WTC11 (cell line): ENCODE results near the gene EHMT1. TPM values are rescaled to one million over a fixed set of nuclear protein-coding genes. Genes with fewer than 3 reads are reported as not detected.
A peak's percentile ranks its signal among the peaks of the same experiment; 100 is the strongest.

Experiments used
- ATAC-seq: fragments of 200-7000 bp; cut with Tn5 transposase; 2 replicates; pipeline ENCODE4 v1.10.0; 2021; ENCODE audit warnings: mild to moderate bottlenecking, moderate library complexity
- CTCF ChIA-PET: fragments of 300-600 bp; sonication (Branson Sonifier 250); formaldehyde crosslinking; loops from one replicate; lab custom pipeline; 2021; ENCODE audit warnings: antibody characterized with exemption; lab: Charles Lee
- POLR2A ChIA-PET: fragments of 350-600 bp; sonication (Branson Sonifier 250); formaldehyde crosslinking; loops from one replicate; lab custom pipeline; 2021; ENCODE audit warnings: antibody characterized with exemption; lab: Charles Lee
- DNase-seq: peaks from one replicate; pipeline ENCODE4 v3.0.0; 2021; ENCODE audit warnings: low spot score
- H3K27ac Mint-ChIP-seq: 2 replicates; pipeline ENCODE4 v1.8.0; 2021; ENCODE audit warnings: mixed read lengths
- H3K27me3 Mint-ChIP-seq: 2 replicates; pipeline ENCODE4 v1.8.0; 2021; ENCODE audit warnings: low read depth, mild to moderate bottlenecking, moderate library complexity, mixed read lengths
- H3K36me3 Mint-ChIP-seq: 2 replicates; pipeline ENCODE4 v1.8.0; 2021; ENCODE audit warnings: mixed read lengths
- H3K4me1 Mint-ChIP-seq: 2 replicates; pipeline ENCODE4 v1.8.0; 2022; ENCODE audit warnings: mixed read lengths
- H3K4me3 Mint-ChIP-seq: 2 replicates; pipeline ENCODE4 v1.8.0; 2021; ENCODE audit warnings: mild to moderate bottlenecking, moderate library complexity, mixed read lengths
- H3K9me3 Mint-ChIP-seq: 2 replicates; pipeline ENCODE4 v1.8.0; 2021; ENCODE audit warnings: mixed read lengths
- ATF1 ChIP-seq: sonication (generic); formaldehyde crosslinking; IDR thresholded peaks from 2 replicates; pipeline ENCODE4 v1.8.1; 2023; ENCODE audit warnings: mild to moderate bottlenecking, moderate library complexity, missing genetic modification reagents
- ATF6 ChIP-seq: sonication (generic); formaldehyde crosslinking; IDR thresholded peaks from 2 replicates; pipeline ENCODE4 v1.8.1; 2023; ENCODE audit warnings: mild to moderate bottlenecking, missing genetic modification reagents
- CBFB ChIP-seq: sonication (generic); formaldehyde crosslinking; IDR thresholded peaks from 2 replicates; pipeline ENCODE4 v1.8.1; 2022; ENCODE audit warnings: mild to moderate bottlenecking, low read depth, missing genetic modification reagents
- CREB1 ChIP-seq: sonication (generic); formaldehyde crosslinking; IDR thresholded peaks from 2 replicates; pipeline ENCODE4 v1.8.0; 2023; ENCODE audit warnings: mild to moderate bottlenecking, missing genetic modification reagents
- CREM ChIP-seq: sonication (generic); formaldehyde crosslinking; IDR thresholded peaks from 2 replicates; pipeline ENCODE4 v1.8.1; 2022; ENCODE audit warnings: mild to moderate bottlenecking, missing genetic modification reagents, moderate library complexity
- E2F4 ChIP-seq: sonication (generic); formaldehyde crosslinking; IDR thresholded peaks from 2 replicates; pipeline ENCODE4 v1.8.1; 2022; ENCODE audit warnings: low read depth, mild to moderate bottlenecking, moderate library complexity, missing genetic modification reagents, borderline replicate concordance
- ELF4 ChIP-seq: sonication (generic); formaldehyde crosslinking; IDR thresholded peaks from 2 replicates; pipeline ENCODE4 v1.8.1; 2022; ENCODE audit warnings: low read depth, mild to moderate bottlenecking, moderate library complexity, missing genetic modification reagents
- FOXK1 ChIP-seq: sonication (generic); formaldehyde crosslinking; IDR thresholded peaks from 2 replicates; pipeline ENCODE4 v1.8.0; 2022; ENCODE audit warnings: mild to moderate bottlenecking, moderate library complexity, missing genetic modification reagents
- FOXP4 ChIP-seq: sonication (generic); formaldehyde crosslinking; IDR thresholded peaks from 2 replicates; pipeline ENCODE4 v1.8.0; 2022; ENCODE audit warnings: mild to moderate bottlenecking, missing genetic modification reagents
- HMGA2 ChIP-seq: fragments of 250-450 bp; sonication (Bioruptor Pico); IDR thresholded peaks from 2 replicates; pipeline ENCODE4 v1.4.0; 2021; ENCODE audit warnings: mild to moderate bottlenecking, moderate library complexity
- MAX ChIP-seq: sonication (generic); formaldehyde crosslinking; IDR thresholded peaks from 2 replicates; pipeline ENCODE4 v1.8.0; 2022; ENCODE audit warnings: mild to moderate bottlenecking, missing genetic modification reagents
- NR1H2 ChIP-seq: sonication (generic); formaldehyde crosslinking; IDR thresholded peaks from 2 replicates; pipeline ENCODE4 v1.9.0; 2021; ENCODE audit warnings: mild to moderate bottlenecking, moderate library complexity, missing genetic modification reagents
- SMAD3 ChIP-seq: sonication (generic); formaldehyde crosslinking; IDR thresholded peaks from 2 replicates; pipeline ENCODE4 v1.8.0; 2022; ENCODE audit warnings: missing genetic modification reagents, mild to moderate bottlenecking, borderline replicate concordance
- STAT6 ChIP-seq: sonication (generic); formaldehyde crosslinking; conservative IDR thresholded peaks from 2 replicates; pipeline ENCODE4 v1.8.1; 2023; ENCODE audit warnings: mild to moderate bottlenecking, low read depth, missing genetic modification reagents, moderate library complexity
- TP53 ChIP-seq: sonication (generic); formaldehyde crosslinking; IDR thresholded peaks from 2 replicates; pipeline ENCODE4 v1.8.1; 2023; ENCODE audit warnings: mild to moderate bottlenecking, missing genetic modification reagents
- USF1 ChIP-seq: sonication (generic); formaldehyde crosslinking; IDR thresholded peaks from 2 replicates; pipeline ENCODE4 v1.8.0; 2022; ENCODE audit warnings: mild to moderate bottlenecking, missing genetic modification reagents
- ZNF121 ChIP-seq: sonication (generic); formaldehyde crosslinking; IDR thresholded peaks from 2 replicates; pipeline ENCODE4 v1.8.0; 2023; ENCODE audit warnings: missing genetic modification reagents
- ZNF281 ChIP-seq: sonication (generic); formaldehyde crosslinking; IDR thresholded peaks from 2 replicates; pipeline ENCODE4 v1.8.0; 2023; ENCODE audit warnings: mild to moderate bottlenecking, missing genetic modification reagents
- ZNF317 ChIP-seq: sonication (generic); formaldehyde crosslinking; IDR thresholded peaks from 2 replicates; pipeline ENCODE4 v1.8.1; 2023; ENCODE audit warnings: low read depth, mild to moderate bottlenecking, moderate library complexity, missing genetic modification reagents, borderline replicate concordance
- ZNF416 ChIP-seq: fragments of 250-450 bp; sonication (Bioruptor Pico); IDR thresholded peaks from 2 replicates; pipeline ENCODE4 v1.9.0; 2021; ENCODE audit warnings: mild to moderate bottlenecking, inconsistent platforms
- ZNF512 ChIP-seq: sonication (generic); formaldehyde crosslinking; IDR thresholded peaks from 2 replicates; pipeline ENCODE4 v1.8.1; 2022; ENCODE audit warnings: missing genetic modification reagents, borderline replicate concordance
- total RNA-seq: library from RNA; stranded (reverse); gene quantifications from 3 replicates; pipeline ENCODE4 v1.2.3, GENCODE V29; 2021

The EHMT1 gene
- total RNA-seq, 1 experiment from 2014 or later, result 170 TPM

GRCh38 chr9:137710704-137711103, 91.9 kb downstream of the EHMT1 start:
- no peak for ATAC-seq
- Mint-ChIP-seq H3K36me3 (peaks cover 35% of the 10 kb centered on the region), H3K4me3 (no peak overlapping the region), H3K9me3 (peaks cover 8% of the 10 kb centered on the region), H3K27ac (peak overlapping the region; percentile 63; the same call in 1 of the 2 replicates), H3K4me1 (peaks cover 40% of the 10 kb centered on the region), H3K27me3 (no peaks in the 10 kb centered on the region)
- POLR2A ChIA-PET, result no interaction called here
- TF ChIP-seq ZNF317 (CRISPR knock-in tag), result no peak
- no peak for TF ChIP-seq USF1
- TF ChIP-seq NR1H2 (CRISPR knock-in tag), result no peak
- no peak for TF ChIP-seq CBFB
- TF ChIP-seq CREM, result no peak
- TF ChIP-seq MAX (CRISPR knock-in tag), result no peak
- no peak for TF ChIP-seq FOXK1 (CRISPR knock-in tag)
- no peak for TF ChIP-seq E2F4 (CRISPR knock-in tag)
- no peak for TF ChIP-seq ATF6 (CRISPR knock-in tag)
- TF ChIP-seq HMGA2, result no peak
- CTCF ChIA-PET, result interaction anchor here (1.4 kb wide), 1 partner anchor 30 kb away, joined by 3 read pairs; no protein-coding TSS in a partner anchor
- DNase-seq, result no peak

GRCh38 chr9:137711678-137712105, 92.9 kb downstream of the EHMT1 start:
- DNase-seq (no peak), ATAC-seq (peak; percentile 44)
- H3K4me1 Mint-ChIP-seq, result peaks cover 36% of the 10 kb centered on the region
- H3K9me3 Mint-ChIP-seq, result peaks cover 11% of the 10 kb centered on the region
- no peak overlapping the region; the same call in 1 of the 2 replicates for H3K27ac Mint-ChIP-seq
- H3K27me3 Mint-ChIP-seq, result no peaks in the 10 kb centered on the region
- ChIA-PET CTCF (interaction anchor here (1.1 to 1.4 kb wide), 2 partner anchors 29 to 30 kb away, joined by 3 to 4 read pairs; no protein-coding TSS in a partner anchor), POLR2A (no interaction called here)
- peaks cover 40% of the 10 kb centered on the region for H3K36me3 Mint-ChIP-seq
- no peak overlapping the region for H3K4me3 Mint-ChIP-seq
- TF ChIP-seq ZNF121 (CRISPR knock-in tag) (no peak), ELF4 (CRISPR knock-in tag) (no peak), FOXP4 (no peak), ZNF416 (CRISPR knock-in tag) (no peak), SMAD3 (no peak), STAT6 (no peak), ZNF512 (no peak), ATF1 (CRISPR knock-in tag) (no peak), ZNF281 (CRISPR knock-in tag) (no peak), TP53 (CRISPR knock-in tag) (no peak), NR1H2 (CRISPR knock-in tag) (no peak), CREB1 (CRISPR knock-in tag) (no peak)
